Caki2 (cell line): ENCODE data around the gene FAM3B. TPM values are rescaled to one million over a fixed set of nuclear protein-coding genes. Genes with fewer than 3 reads are reported as not detected.
"Not testable (repeated sequence)": the region's sequence is repeated elsewhere in the genome, so short reads cannot be mapped to it uniquely, and the experiment has no call there.

ENCODE experiments used
- DNase-seq: peaks from one replicate; pipeline ENCODE4 v3.0.0-alpha.2; 2015; ENCODE audit warnings: low read depth
- in situ Hi-C: cut with HindIII; loops from 2 replicates; pipeline ENCODE4 v1.10.0; 2016; ENCODE audit warnings: low sequenced_read_pairs, low pct_unique_long_range_greater_than_20kb, mixed read lengths
- total RNA-seq: library from RNA; depleted of rRNA; stranded (reverse); fragments of >200 nt; shearing (Covaris generic); gene quantifications from 2 replicates; pipeline ENCODE4 v1.2.3, GENCODE V29; 2014; ENCODE audit warnings: low replicate concordance

FAM3B gene
- total RNA-seq, 1 experiment from 2014 or later: not detected

DNA sequence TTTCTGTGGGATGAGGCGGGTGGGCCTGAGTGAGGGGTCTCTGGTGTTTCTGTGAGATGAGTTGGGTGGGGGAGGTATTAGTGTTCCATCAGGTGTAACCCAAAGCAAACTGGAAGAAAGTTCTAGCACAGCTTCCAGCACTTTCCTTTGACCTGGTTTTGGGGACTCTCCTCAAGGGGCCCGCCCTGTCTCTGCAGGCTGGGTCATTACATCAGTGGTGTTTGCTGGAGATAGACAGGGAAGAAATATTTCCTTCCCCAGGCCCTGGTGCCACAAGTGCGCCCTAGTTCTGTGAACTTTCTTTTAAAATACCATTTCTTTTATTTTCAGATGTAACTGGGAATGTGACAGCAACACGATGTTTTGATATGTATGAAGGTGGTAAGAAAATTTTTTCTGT, 28.8 kb downstream of the FAM3B start:
- in situ Hi-C loops: no loop called here
- DNase-seq: no peak

DNA sequence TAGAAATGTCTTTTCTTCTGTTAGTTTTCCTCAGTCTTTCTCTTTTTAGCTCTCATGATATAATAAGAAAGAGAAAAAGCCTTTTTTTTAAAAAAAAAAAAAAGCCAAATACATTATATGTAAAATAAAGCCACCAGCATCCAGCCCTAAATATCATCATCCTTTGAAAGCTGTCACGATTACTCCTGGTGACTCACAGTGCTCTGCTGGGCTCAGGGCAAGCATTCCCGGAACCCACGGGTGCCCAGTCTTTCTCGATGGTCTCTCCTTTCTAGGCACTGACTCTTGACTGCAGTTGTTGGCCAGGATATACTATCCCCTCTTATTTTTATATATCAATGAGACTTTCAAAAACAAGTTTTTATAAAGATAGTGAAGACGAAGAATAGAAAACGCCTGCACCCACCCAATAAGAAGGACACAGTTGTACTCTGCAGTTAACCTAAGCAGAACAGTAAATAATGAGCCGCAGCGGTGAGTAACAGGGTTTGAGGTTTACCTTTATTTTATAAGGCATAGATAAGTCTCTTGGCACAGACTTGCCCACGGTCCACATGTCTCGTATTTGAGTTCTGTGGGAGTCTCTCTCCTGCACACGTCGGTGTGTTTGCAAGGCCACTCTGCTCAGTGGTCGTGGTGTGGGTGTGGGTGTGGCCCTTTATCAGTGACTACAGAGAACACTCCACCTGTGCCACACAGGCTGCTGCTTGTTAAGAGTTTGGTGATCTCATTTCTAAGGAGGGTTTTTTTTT, 29.5 kb downstream of the FAM3B start:
- DNase-seq: no peak
- in situ Hi-C loops: no loop called here

- in situ Hi-C loops: no loop called here
- DNase-seq: no peak
These were observed 30.2 kb downstream of the FAM3B start for GRCh38 chr21:41346758-41347157.

DNA sequence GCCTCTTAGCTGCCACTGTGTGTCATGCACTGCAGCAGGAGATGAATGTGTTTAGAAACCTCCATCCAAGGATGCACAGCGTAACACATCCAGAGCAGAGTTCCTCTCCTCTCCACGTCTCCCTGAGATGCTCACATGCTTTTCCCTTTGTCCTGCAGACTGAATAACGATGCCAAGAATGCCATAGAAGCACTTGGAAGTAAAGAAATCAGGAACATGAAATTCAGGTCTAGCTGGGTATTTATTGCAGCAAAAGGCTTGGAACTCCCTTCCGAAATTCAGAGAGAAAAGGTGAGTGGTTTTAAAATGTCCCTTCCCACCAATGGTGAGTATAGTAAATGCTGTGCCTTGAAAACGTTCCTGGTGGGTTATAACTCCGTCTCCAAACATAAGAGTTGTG, 31.8 kb downstream of the FAM3B start:
- in situ Hi-C loops: no loop called here
- DNase-seq: no peak

- in situ Hi-C loops: no loop called here
- DNase-seq: no peak
These were observed 32.5 kb downstream of the FAM3B start for GRCh38 chr21:41349126-41349525.

GRCh38 chr21:41349619-41350390, 33.2 kb downstream of the FAM3B start:
- DNase-seq: no peak
- in situ Hi-C loops: no loop called here

GRCh38 chr21:41350436-41351155, 34.0 kb downstream of the FAM3B start:
- in situ Hi-C loops: no loop called here
- DNase-seq: no peak

DNA sequence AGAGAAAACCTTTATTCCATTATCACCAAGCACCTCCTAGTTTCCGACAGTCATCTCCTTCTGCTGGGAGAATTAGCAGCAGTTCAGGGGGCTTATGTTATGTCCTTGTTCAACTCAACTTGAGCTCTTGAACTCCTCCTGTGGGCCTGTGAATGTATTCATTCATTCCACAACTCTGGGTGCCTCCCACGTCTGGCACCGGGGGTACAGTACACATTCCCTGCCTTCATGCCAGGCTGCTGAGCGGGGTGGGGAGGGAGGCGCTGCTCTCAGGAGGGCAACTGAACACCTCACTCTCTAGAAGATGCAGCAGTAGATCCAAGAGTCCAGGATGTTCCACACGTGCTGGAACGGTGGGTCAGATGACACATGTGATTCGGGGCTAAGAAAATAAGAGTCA, 40.9 kb downstream of the FAM3B start:
- no peak for DNase-seq

DNA sequence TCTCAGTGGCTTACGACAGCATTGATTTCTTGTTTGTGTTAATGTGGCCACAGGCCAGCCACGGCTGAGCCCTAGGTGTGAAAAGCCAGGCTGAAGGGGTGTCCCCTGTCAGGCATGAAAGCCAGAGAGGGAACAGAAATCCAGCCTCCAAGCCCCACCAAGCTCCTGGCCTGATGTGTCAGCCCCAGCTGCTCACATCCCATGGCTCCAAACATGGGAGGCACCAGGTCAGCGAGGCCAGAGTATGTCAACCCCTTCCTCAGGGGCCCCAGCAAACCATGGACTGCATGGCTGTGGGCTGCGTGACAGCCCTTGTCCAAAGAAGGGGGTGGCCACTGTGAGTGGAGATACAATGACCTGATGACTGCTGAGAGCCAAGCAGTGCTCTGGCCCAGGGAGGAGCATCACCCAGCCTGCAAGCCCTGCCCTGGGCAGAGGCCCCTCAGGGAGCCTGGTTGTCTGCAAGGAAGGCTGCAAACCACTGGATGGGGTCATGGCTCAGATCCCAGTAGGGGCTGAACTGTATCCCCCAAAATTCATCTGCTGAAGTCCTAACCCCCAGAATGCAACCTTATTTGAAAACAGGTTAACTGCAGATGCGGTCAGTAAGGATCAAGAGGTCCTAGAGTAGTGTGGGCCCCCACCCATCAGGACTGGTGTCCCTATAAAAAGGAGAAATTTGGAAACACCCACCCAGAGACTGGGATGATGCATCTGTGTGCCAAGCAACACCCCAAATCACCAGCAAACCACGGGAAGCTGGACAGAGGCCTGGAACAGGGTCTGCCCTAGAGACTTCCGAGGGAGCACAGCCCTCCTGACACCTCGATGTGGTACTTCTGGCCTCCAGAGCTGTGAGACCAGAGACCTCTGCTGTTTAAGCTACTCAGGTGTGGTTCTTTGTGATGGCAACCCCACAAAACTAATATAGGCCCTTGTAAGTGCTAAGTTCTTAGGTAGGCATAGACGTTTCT, 41.9 kb downstream of the FAM3B start:
- in situ Hi-C loops: no loop called here
- DNase-seq: no peak

More for the DNA sequence above, 40.9 kb downstream of the FAM3B start:
- in situ Hi-C loops: no loop called here

DNA sequence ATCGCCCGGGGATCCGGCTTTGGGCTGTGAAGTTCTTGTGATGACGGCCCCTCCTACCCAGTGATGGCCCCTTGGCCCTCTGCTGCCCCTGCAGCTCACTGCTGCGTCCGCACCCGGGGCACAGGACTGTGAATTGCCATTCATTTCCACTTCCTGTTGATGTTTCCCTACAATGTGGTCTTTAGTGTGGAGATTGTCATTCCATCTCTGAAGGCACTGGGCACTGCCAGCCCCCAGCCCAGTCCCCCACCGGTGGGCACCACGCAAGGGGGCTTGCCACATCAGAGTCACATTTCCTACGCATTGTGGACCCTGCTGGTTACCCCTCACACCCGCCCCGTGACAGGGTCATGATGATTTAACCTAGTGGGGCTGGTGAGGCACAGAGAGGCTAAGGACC, 42.7 kb downstream of the FAM3B start:
- DNase-seq: no peak
- in situ Hi-C loops: no loop called here

DNA sequence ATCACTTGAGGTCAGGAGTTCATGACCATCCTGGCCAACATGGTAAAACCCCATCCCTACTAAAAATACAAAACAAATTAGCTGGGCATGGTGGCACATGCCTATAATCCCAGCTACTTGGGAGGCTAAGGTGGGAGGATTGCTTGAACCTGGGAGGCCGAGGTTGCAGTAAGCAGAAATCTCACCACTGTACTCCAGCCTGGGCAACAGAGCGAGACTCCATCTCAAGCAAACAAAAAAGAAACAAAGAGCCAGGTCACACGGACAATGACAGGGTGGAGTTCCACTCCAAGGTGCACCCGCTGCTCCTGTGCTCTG, 43.1 kb downstream of the FAM3B start:
- DNase-seq, in situ Hi-C loops: not testable (repeated sequence)

DNA sequence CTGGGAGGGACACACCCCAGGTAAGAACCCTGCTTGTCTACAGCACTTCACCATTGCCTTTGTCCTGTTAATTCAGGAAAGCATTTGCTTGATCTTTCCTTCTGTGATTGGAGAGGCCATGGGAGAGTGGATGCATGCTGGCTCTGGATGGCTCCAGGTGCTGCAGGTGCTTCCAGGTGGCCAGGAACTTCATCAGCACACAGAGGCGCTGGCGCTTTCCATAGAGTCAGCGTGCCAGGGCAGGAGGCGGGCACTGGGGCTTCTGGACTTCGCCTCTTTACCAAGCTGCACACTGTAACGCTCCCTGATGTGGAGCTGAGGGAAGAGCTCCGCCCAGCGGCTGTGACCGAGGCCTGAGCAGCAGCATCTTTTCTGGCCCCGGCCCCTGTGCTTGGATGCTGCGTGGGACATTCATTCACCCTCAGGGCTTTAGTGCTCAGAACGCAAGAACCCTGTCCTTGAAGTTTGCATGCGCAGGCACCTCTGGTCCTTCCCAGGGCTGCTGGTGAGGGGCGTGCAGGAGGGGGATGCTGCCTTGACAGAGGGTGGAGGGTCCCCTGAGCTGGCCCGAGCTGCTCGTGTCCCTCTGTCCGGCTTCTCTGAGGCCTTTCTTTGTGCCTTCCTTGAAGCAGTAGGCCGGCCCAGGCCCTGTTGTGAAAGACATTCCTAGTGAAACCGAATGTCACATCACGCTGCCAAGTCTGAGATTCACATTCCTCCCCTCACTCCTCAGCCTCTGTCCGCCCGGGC, 43.6 kb downstream of the FAM3B start:
- in situ Hi-C loops: no loop called here
- no peak for DNase-seq

DNA sequence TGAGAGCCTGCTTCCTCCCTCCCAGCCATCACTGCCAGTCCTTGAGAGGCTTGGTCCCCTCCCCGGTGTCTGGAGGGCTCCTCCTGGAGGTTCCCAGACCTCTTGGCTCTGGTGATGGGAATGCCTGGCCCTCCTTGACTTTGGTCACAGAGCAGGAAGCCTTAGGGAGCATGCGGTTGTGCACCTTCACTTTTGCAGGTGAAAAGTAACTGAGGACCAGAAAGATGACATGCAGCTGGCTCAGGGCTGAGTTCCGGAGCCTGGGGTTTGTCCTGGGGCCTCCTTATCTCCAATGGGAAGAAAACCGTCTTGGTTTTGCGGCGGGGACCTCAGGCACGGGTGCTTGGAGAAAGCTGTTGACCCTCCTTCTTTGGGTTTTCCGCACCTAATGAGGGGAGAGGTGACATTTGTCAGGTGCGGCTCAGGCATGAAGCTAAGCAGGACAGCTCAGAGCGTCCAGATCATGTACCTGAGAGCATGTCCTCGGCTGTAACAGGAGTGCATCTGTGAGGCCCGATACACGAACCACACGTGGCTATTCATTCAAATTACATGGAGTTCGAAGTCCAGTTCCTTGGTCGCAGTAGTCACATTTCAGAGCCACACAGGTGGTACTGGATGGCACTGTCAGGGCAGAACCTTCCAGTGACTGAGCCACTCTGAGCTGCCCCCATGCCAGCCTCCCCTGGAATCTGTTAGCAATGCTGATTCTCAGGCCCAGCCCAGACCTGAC, 44.6 kb downstream of the FAM3B start:
- DNase-seq: no peak
- in situ Hi-C loops: no loop called here

- DNase-seq: no peak
These were observed 45.4 kb downstream of the FAM3B start, which contains the start of gene MX2 for GRCh38 chr21:41361786-41362604. Gene MX2, plus strand, starts transcription at chr21:41362027. Its CDS starts 14,880 bp downstream, at chr21:41376907.

GRCh38 chr21:41362605-41363369, 46.2 kb downstream of the FAM3B start:
- in situ Hi-C loops: no loop called here
- DNase-seq: no peak

More at GRCh38 chr21:41361786-41362604, 45.4 kb downstream of the FAM3B start, which contains the start of gene MX2:
- in situ Hi-C loops: no loop called here
